ENCODE measurements around the gene POLR1G. TPM values are rescaled to one million over a fixed set of nuclear protein-coding genes. Genes with fewer than 3 reads are reported as not detected.

Gene POLR1G
- total and polyA plus RNA-seq, 9 of the 15 experiments (the other 6 are each of a cell fraction or from before 2014, with no cell fraction given), result 3.0 to 50.1 (median 27.4) TPM

- TF ChIP-seq ZKSCAN3 (CRISPR knock-in tag; IDR thresholded peaks at IDR 0.05) (no peak), ZEB2 (IDR thresholded peaks at IDR 0.05) (no peak), FOXJ3 (CRISPR knock-in tag; IDR thresholded peaks at IDR 0.05) (no peak), DLX4 (CRISPR knock-in tag; IDR thresholded peaks at IDR 0.05) (no peak), ZNF655 (CRISPR knock-in tag; IDR thresholded peaks at IDR 0.05) (no peak), BCOR (IDR thresholded peaks at IDR 0.05) (peak; percentile 98), PTBP1 (IDR thresholded peaks at IDR 0.05; ENCODE audit: low read depth, low read length) (peak; percentile 76; the same call in 1 of the 2 replicates), BDP1 (IDR thresholded peaks at IDR 0.05; ENCODE audit: insufficient read depth, insufficient read length) (no peak), CHD7 (IDR thresholded peaks at IDR 0.05; ENCODE audit: low read depth, low read length) (no peak)
Observed at GRCh38 chr19:45404557-45405434, 1.6 kb upstream of the POLR1G start, which contains the start of gene PPP1R13L (continued).

Measured in K562 (cell line).